Measurements from ENCODE around the gene COX5A.

DNA sequence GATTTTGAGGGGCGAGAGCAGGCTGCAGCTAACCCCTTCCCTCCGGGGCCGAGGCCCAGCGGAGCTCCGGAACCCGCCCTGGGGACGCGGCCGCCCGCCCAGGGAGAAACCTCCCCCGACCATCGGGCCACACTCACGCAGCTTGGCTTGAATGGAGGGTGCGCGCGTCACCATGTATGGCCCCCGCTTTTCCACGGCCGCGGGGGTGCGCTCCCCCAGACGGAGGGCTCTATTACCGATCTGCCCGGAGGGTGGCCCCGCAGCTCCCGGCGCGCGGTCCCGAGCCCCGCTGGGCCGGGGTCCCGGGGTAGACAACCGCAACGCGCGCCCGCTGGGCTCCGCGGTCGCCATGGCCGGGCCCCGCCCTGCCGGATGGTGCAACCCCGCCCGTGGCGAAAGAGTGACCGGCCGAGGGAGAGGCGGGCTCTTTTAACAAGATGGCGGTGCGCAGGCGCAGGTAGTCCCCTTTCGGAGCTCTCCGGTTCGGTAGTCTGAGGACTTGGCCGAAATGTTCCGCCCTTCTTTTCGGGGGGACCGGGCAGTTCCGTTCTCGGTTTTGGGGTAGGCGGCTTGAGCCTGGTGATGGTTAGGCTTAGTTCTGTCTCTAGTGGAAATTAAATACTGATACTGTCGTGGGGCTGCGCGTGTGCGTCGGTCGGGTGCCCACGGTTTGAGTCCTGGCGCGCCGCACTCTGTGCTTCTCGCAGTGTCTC, 31.3 kb downstream of the COX5A start, which contains the start of gene FAM219B:
- TF ChIP-seq CTCF (IDR thresholded peaks at IDR 0.05) (no peak), POLR2AphosphoS5 (IDR thresholded peaks at IDR 0.05) (peak; percentile 85 to 93 (median 90))
